Stimulated activated CD8-positive, alpha-beta memory T cell treated with anti-CD3 and anti-CD28 coated beads, Interleukin-2, amount 100 ng/mL, for 1 hour (primary cell): ENCODE data around the gene TMPRSS11D.

Experiments
- DNase-seq, 2 donors: peaks; one replicate each; pipeline ENCODE4 v3.0.0-alpha.2; 2020; ENCODE audit warnings: low read depth in 2 of 2

The TMPRSS11D gene

GRCh38 chr4:67886281-67886680, 2.5 kb upstream of the TMPRSS11D start:
- DNase-seq = no peak

- DNase-seq = no peak
These were observed 2.0 kb upstream of the TMPRSS11D start for GRCh38 chr4:67885762-67886161.

- no peak for DNase-seq
These were observed 899 bp upstream of the TMPRSS11D start for GRCh38 chr4:67884701-67885100.

GRCh38 chr4:67883458-67883857, 344 bp downstream of the TMPRSS11D start:
- DNase-seq = no peak

- no peak for DNase-seq
These were observed 2.8 kb downstream of the TMPRSS11D start for GRCh38 chr4:67880866-67881610.

- no peak for DNase-seq
These were observed 4.3 kb downstream of the TMPRSS11D start for GRCh38 chr4:67879486-67879885.

- DNase-seq = no peak
These were observed 6.7 kb downstream of the TMPRSS11D start for GRCh38 chr4:67877086-67877485.

GRCh38 chr4:67874986-67875385, 8.8 kb downstream of the TMPRSS11D start:
- no peak for DNase-seq

- no peak for DNase-seq
These were observed 10.7 kb downstream of the TMPRSS11D start for GRCh38 chr4:67873116-67873515.

GRCh38 chr4:67871867-67872266, 11.9 kb downstream of the TMPRSS11D start:
- no peak for DNase-seq

GRCh38 chr4:67869580-67870190, 14.1 kb downstream of the TMPRSS11D start:
- no peak for DNase-seq

GRCh38 chr4:67861513-67861912, 22.3 kb downstream of the TMPRSS11D start:
- no peak for DNase-seq

- DNase-seq = no peak
These were observed 30.5 kb downstream of the TMPRSS11D start for GRCh38 chr4:67853336-67853735.

GRCh38 chr4:67820903-67821302, 62.9 kb downstream of the TMPRSS11D start:
- DNase-seq = no peak

GRCh38 chr4:67810011-67810410, 73.8 kb downstream of the TMPRSS11D start:
- no peak for DNase-seq

- DNase-seq = no peak
These were observed 74.3 kb downstream of the TMPRSS11D start for GRCh38 chr4:67809502-67809901.

- DNase-seq = no peak
These were observed 87.0 kb downstream of the TMPRSS11D start for GRCh38 chr4:67796810-67797209.

- DNase-seq = no peak
These were observed 93.1 kb downstream of the TMPRSS11D start for GRCh38 chr4:67790721-67791120.

- no peak for DNase-seq
These were observed 96.5 kb downstream of the TMPRSS11D start for GRCh38 chr4:67787311-67787710.

- no peak for DNase-seq
These were observed 98.3 kb downstream of the TMPRSS11D start for GRCh38 chr4:67785528-67785927.

- DNase-seq = no peak
These were observed 104.2 kb downstream of the TMPRSS11D start for GRCh38 chr4:67779631-67780030.

GRCh38 chr4:67776746-67777145, 107.1 kb downstream of the TMPRSS11D start:
- DNase-seq = no peak
